ENCODE results near the gene BYSL.

DNA sequence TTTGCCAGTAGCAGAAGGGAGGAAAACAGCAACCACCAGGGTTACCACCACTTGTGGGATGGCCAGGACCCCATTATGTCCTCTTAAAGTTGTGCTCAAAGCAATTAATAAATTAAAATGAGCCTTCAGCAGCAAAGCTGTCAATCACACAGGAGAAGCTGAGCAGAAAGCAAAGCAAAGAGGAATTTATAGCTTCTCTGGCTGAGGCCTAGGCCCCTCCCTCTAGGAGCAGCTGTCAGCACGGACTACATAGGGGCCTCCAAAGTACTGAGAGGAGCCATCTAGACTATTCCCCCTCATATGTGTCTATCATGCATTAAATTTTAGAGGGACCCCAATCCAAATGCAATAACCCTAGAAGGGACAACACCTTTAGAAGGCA is 13.9 kb downstream of the BYSL start:
- no peak for TF ChIP-seq POLR2A (IDR thresholded peaks at IDR 0.05)
- TF ChIP-seq, protein P1, sequence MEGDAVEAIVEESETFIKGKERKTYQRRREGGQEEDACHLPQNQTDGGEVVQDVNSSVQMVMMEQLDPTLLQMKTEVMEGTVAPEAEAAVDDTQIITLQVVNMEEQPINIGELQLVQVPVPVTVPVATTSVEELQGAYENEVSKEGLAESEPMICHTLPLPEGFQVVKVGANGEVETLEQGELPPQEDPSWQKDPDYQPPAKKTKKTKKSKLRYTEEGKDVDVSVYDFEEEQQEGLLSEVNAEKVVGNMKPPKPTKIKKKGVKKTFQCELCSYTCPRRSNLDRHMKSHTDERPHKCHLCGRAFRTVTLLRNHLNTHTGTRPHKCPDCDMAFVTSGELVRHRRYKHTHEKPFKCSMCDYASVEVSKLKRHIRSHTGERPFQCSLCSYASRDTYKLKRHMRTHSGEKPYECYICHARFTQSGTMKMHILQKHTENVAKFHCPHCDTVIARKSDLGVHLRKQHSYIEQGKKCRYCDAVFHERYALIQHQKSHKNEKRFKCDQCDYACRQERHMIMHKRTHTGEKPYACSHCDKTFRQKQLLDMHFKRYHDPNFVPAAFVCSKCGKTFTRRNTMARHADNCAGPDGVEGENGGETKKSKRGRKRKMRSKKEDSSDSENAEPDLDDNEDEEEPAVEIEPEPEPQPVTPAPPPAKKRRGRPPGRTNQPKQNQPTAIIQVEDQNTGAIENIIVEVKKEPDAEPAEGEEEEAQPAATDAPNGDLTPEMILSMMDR (IDR thresholded peaks at IDR 0.05): no peak
